ENCODE results near the gene OXLD1.

- TF ChIP-seq POLR2AphosphoS5 (IDR thresholded peaks at IDR 0.05) = peak in 2 of 3 donors; percentile 82 to 88
- no peak for TF ChIP-seq CTCF (IDR thresholded peaks at IDR 0.05)
- peak in 1 of 2 donors; percentile 70 for TF ChIP-seq POLR2A (IDR thresholded peaks at IDR 0.05)
- TF ChIP-seq EP300 (IDR thresholded peaks at IDR 0.05) = no peak
Observed at GRCh38 chr17:81683584-81684441, 17.4 kb upstream of the OXLD1 start, which contains the start of the genes ARL16 and HGS.
